NCI-H2196 (cell line): ENCODE data around the gene RIMBP2.

ENCODE experiments used
- DNase-seq: peaks from one replicate; lab custom pipeline; 2025; ENCODE audit not compliant: unreplicated experiment; lab: John Stamatoyannopoulos, UW

Gene RIMBP2

GRCh38 chr12:130577351-130577750 is 138.7 kb downstream of the RIMBP2 start:
- no peak for DNase-seq

GRCh38 chr12:130576371-130576816 is 139.7 kb downstream of the RIMBP2 start:
- DNase-seq, result no peak

- DNase-seq, result no peak
Measured at GRCh38 chr12:130574402-130574801, 141.7 kb downstream of the RIMBP2 start.

- no peak for DNase-seq
Measured at GRCh38 chr12:130573766-130574165, 142.3 kb downstream of the RIMBP2 start.

GRCh38 chr12:130573235-130573634 is 142.9 kb downstream of the RIMBP2 start:
- no peak for DNase-seq

- no peak for DNase-seq
Measured at GRCh38 chr12:130572553-130572952, 143.5 kb downstream of the RIMBP2 start.

GRCh38 chr12:130571734-130572133 is 144.4 kb downstream of the RIMBP2 start:
- DNase-seq, result no peak

- DNase-seq, result no peak
Measured at GRCh38 chr12:130571089-130571488, 145.0 kb downstream of the RIMBP2 start.

GRCh38 chr12:130569521-130569920 is 146.6 kb downstream of the RIMBP2 start:
- DNase-seq, result no peak

- DNase-seq, result no peak
Measured at GRCh38 chr12:130568501-130568900, 147.6 kb downstream of the RIMBP2 start.

GRCh38 chr12:130568041-130568440 is 148.1 kb downstream of the RIMBP2 start:
- no peak for DNase-seq

- DNase-seq, result no peak
Measured at GRCh38 chr12:130566446-130567155, 149.5 kb downstream of the RIMBP2 start.

- DNase-seq, result no peak
Measured at GRCh38 chr12:130565189-130565588, 150.9 kb downstream of the RIMBP2 start.

GRCh38 chr12:130563323-130563722 is 152.8 kb downstream of the RIMBP2 start:
- no peak for DNase-seq

- DNase-seq, result no peak
Measured at GRCh38 chr12:130562716-130563115, 153.4 kb downstream of the RIMBP2 start.

GRCh38 chr12:130560321-130560720 is 155.8 kb downstream of the RIMBP2 start:
- DNase-seq, result no peak

GRCh38 chr12:130559806-130560205 is 156.3 kb downstream of the RIMBP2 start:
- DNase-seq, result no peak

GRCh38 chr12:130557886-130558765 is 158.0 kb downstream of the RIMBP2 start:
- no peak for DNase-seq

- no peak for DNase-seq
Measured at GRCh38 chr12:130557201-130557600, 158.9 kb downstream of the RIMBP2 start.

GRCh38 chr12:130556486-130557055 is 159.5 kb downstream of the RIMBP2 start:
- no peak for DNase-seq

- peak; percentile 84 for DNase-seq
Measured at GRCh38 chr12:130555628-130556485, 160.2 kb downstream of the RIMBP2 start.
